ENCODE results near the gene TOMM20.
"Not testable (repeated sequence)": the region's sequence is repeated elsewhere in the genome, so short reads cannot be mapped to it uniquely, and the experiment has no call there.

Gene TOMM20

GRCh38 chr1:235128456-235129328, at the start of gene TOMM20:
TOMM20 (minus strand) TSS chr1:235128837; CDS start chr1:235128715, 122 bp downstream.
- H3K27me3 ChIP-seq (ENCODE audit: control insufficient read depth, insufficient read depth, low read length), result no peaks in the 10 kb centered on the region
- peaks cover 46% of the 10 kb centered on the region for H3K36me3 ChIP-seq (ENCODE audit: control insufficient read depth, insufficient read depth, low read length)
- no peaks in the 10 kb centered on the region for H3K9me3 ChIP-seq (ENCODE audit: control insufficient read depth, insufficient read depth, low read length)
- peak within 1 kb of the TSS; percentile 94 for H3K4me3 ChIP-seq (ENCODE audit: low read depth, low read length)
- H3K9ac ChIP-seq (ENCODE audit: low read depth, low read length), result peak within 1 kb of the TSS; percentile 99
- peaks cover 5% of the 10 kb centered on the region for H3K4me1 ChIP-seq (ENCODE audit: control insufficient read depth, insufficient read depth, low read length)
- peak within 1 kb of the TSS; percentile 95 for H3K27ac ChIP-seq (ENCODE audit: low read depth, low read length)

- H3K27ac ChIP-seq (ENCODE audit: low read depth, low read length), result no peak overlapping the region
These were observed 47.8 kb upstream of the TOMM20 start for GRCh38 chr1:235176486-235176885.

GRCh38 chr1:235169986-235170385, 41.3 kb upstream of the TOMM20 start:
- H3K27ac ChIP-seq (ENCODE audit: low read depth, low read length), result no peak overlapping the region
- no peaks in the 10 kb centered on the region for H3K9me3 ChIP-seq (ENCODE audit: control insufficient read depth, insufficient read depth, low read length)
- no peak overlapping the region for H3K9ac ChIP-seq (ENCODE audit: low read depth, low read length)
- no peaks in the 10 kb centered on the region for H3K27me3 ChIP-seq (ENCODE audit: control insufficient read depth, insufficient read depth, low read length)
- H3K4me1 ChIP-seq (ENCODE audit: control insufficient read depth, insufficient read depth, low read length), result no peaks in the 10 kb centered on the region
- H3K36me3 ChIP-seq (ENCODE audit: control insufficient read depth, insufficient read depth, low read length), result peaks cover 62% of the 10 kb centered on the region
- no peak overlapping the region for H3K4me3 ChIP-seq (ENCODE audit: low read depth, low read length)

More at GRCh38 chr1:235176486-235176885, 47.8 kb upstream of the TOMM20 start:
- H3K9me3 ChIP-seq (ENCODE audit: control insufficient read depth, insufficient read depth, low read length), result no peaks in the 10 kb centered on the region
- no peak overlapping the region for H3K4me3 ChIP-seq (ENCODE audit: low read depth, low read length)
- H3K36me3 ChIP-seq (ENCODE audit: control insufficient read depth, insufficient read depth, low read length), result peaks cover 82% of the 10 kb centered on the region
- no peaks in the 10 kb centered on the region for H3K27me3 ChIP-seq (ENCODE audit: control insufficient read depth, insufficient read depth, low read length)
- no peak overlapping the region for H3K9ac ChIP-seq (ENCODE audit: low read depth, low read length)
- no peaks in the 10 kb centered on the region for H3K4me1 ChIP-seq (ENCODE audit: control insufficient read depth, insufficient read depth, low read length)

- H3K36me3 ChIP-seq (ENCODE audit: control insufficient read depth, insufficient read depth, low read length), result peaks cover 47% of the 10 kb centered on the region
These were observed 39.7 kb upstream of the TOMM20 start for GRCh38 chr1:235168375-235168774.

GRCh38 chr1:235161685-235162327, 33.2 kb upstream of the TOMM20 start:
- Histone ChIP-seq H3K9me3 (ENCODE audit: control insufficient read depth, insufficient read depth, low read length) (no peaks in the 10 kb centered on the region), H3K4me1 (ENCODE audit: control insufficient read depth, insufficient read depth, low read length) (0 out of 2 replicates have a peak, but pooled peaks cover 5% of the 10 kb centered on the region), H3K27me3 (ENCODE audit: control insufficient read depth, insufficient read depth, low read length) (no peaks in the 10 kb centered on the region), H3K36me3 (ENCODE audit: control insufficient read depth, insufficient read depth, low read length) (peaks cover 29% of the 10 kb centered on the region), H3K4me3 (ENCODE audit: low read depth, low read length) (peak overlapping the region; percentile 91), H3K9ac (ENCODE audit: low read depth, low read length) (peak overlapping the region; percentile 85), H3K27ac (ENCODE audit: low read depth, low read length) (peak overlapping the region; percentile 92)

More at GRCh38 chr1:235168375-235168774, 39.7 kb upstream of the TOMM20 start:
- no peak overlapping the region for H3K4me3 ChIP-seq (ENCODE audit: low read depth, low read length)
- H3K9me3 ChIP-seq (ENCODE audit: control insufficient read depth, insufficient read depth, low read length), result no peaks in the 10 kb centered on the region
- no peak overlapping the region for H3K27ac ChIP-seq (ENCODE audit: low read depth, low read length)
- H3K4me1 ChIP-seq (ENCODE audit: control insufficient read depth, insufficient read depth, low read length), result no peaks in the 10 kb centered on the region
- no peak overlapping the region for H3K9ac ChIP-seq (ENCODE audit: low read depth, low read length)
- H3K27me3 ChIP-seq (ENCODE audit: control insufficient read depth, insufficient read depth, low read length), result no peaks in the 10 kb centered on the region

GRCh38 chr1:235160957-235161684, 32.5 kb upstream of the TOMM20 start, which contains the start of gene RBM34:
RBM34 (minus strand) TSS chr1:235161250; CDS start chr1:235161226, 24 bp downstream.
- Histone ChIP-seq H3K36me3 (ENCODE audit: control insufficient read depth, insufficient read depth, low read length) (peaks cover 36% of the 10 kb centered on the region), H3K27ac (ENCODE audit: low read depth, low read length) (peak within 1 kb of the TSS; percentile 92), H3K9ac (ENCODE audit: low read depth, low read length) (peak within 1 kb of the TSS; percentile 85), H3K27me3 (ENCODE audit: control insufficient read depth, insufficient read depth, low read length) (no peaks in the 10 kb centered on the region), H3K9me3 (ENCODE audit: control insufficient read depth, insufficient read depth, low read length) (no peaks in the 10 kb centered on the region), H3K4me3 (ENCODE audit: low read depth, low read length) (peak within 1 kb of the TSS; percentile 91), H3K4me1 (ENCODE audit: control insufficient read depth, insufficient read depth, low read length) (0 out of 2 replicates have a peak, but pooled peaks cover 5% of the 10 kb centered on the region)

- 0 out of 2 replicates have a peak, but pooled peaks cover 5% of the 10 kb centered on the region for H3K4me1 ChIP-seq (ENCODE audit: control insufficient read depth, insufficient read depth, low read length)
- H3K9me3 ChIP-seq (ENCODE audit: control insufficient read depth, insufficient read depth, low read length), result no peaks in the 10 kb centered on the region
- peak overlapping the region; percentile 85 for H3K9ac ChIP-seq (ENCODE audit: low read depth, low read length)
- no peaks in the 10 kb centered on the region for H3K27me3 ChIP-seq (ENCODE audit: control insufficient read depth, insufficient read depth, low read length)
- peak overlapping the region; percentile 91 for H3K4me3 ChIP-seq (ENCODE audit: low read depth, low read length)
- H3K27ac ChIP-seq (ENCODE audit: low read depth, low read length), result peak overlapping the region; percentile 92
- peaks cover 38% of the 10 kb centered on the region for H3K36me3 ChIP-seq (ENCODE audit: control insufficient read depth, insufficient read depth, low read length)
These were observed 31.8 kb upstream of the TOMM20 start for GRCh38 chr1:235160383-235160956.

- not testable (repeated sequence) for H3K9ac ChIP-seq (ENCODE audit: low read depth, low read length); H3K27ac ChIP-seq (ENCODE audit: low read depth, low read length); H3K9me3 ChIP-seq (ENCODE audit: control insufficient read depth, insufficient read depth, low read length); H3K27me3 ChIP-seq (ENCODE audit: control insufficient read depth, insufficient read depth, low read length); H3K4me1 ChIP-seq (ENCODE audit: control insufficient read depth, insufficient read depth, low read length)
- Histone ChIP-seq H3K36me3 (ENCODE audit: control insufficient read depth, insufficient read depth, low read length) (peaks cover 43% of the 10 kb centered on the region), H3K4me3 (ENCODE audit: low read depth, low read length) (peak overlapping the region; percentile 91)
These were observed 31.3 kb upstream of the TOMM20 start for GRCh38 chr1:235159930-235160329.

- H3K9me3 ChIP-seq (ENCODE audit: control insufficient read depth, insufficient read depth, low read length); H3K27ac ChIP-seq (ENCODE audit: low read depth, low read length); H3K4me3 ChIP-seq (ENCODE audit: low read depth, low read length); H3K4me1 ChIP-seq (ENCODE audit: control insufficient read depth, insufficient read depth, low read length); H3K9ac ChIP-seq (ENCODE audit: low read depth, low read length); H3K27me3 ChIP-seq (ENCODE audit: control insufficient read depth, insufficient read depth, low read length): not testable (repeated sequence)
- peaks cover 50% of the 10 kb centered on the region for H3K36me3 ChIP-seq (ENCODE audit: control insufficient read depth, insufficient read depth, low read length)
These were observed 30.6 kb upstream of the TOMM20 start for GRCh38 chr1:235159284-235159683.

GRCh38 chr1:235158680-235159079, 30.0 kb upstream of the TOMM20 start:
- Histone ChIP-seq H3K36me3 (ENCODE audit: control insufficient read depth, insufficient read depth, low read length) (peaks cover 54% of the 10 kb centered on the region), H3K9ac (ENCODE audit: low read depth, low read length) (no peak overlapping the region), H3K27ac (ENCODE audit: low read depth, low read length) (no peak overlapping the region)

More at GRCh38 chr1:235158680-235159079, 30.0 kb upstream of the TOMM20 start:
- H3K27me3 ChIP-seq (ENCODE audit: control insufficient read depth, insufficient read depth, low read length), result no peaks in the 10 kb centered on the region
- H3K9me3 ChIP-seq (ENCODE audit: control insufficient read depth, insufficient read depth, low read length), result no peaks in the 10 kb centered on the region
- 0 out of 2 replicates have a peak, but pooled peaks cover 5% of the 10 kb centered on the region for H3K4me1 ChIP-seq (ENCODE audit: control insufficient read depth, insufficient read depth, low read length)
- no peak overlapping the region for H3K4me3 ChIP-seq (ENCODE audit: low read depth, low read length)
